Measurements from ENCODE around the gene COL3A1.

The COL3A1 gene

DNA sequence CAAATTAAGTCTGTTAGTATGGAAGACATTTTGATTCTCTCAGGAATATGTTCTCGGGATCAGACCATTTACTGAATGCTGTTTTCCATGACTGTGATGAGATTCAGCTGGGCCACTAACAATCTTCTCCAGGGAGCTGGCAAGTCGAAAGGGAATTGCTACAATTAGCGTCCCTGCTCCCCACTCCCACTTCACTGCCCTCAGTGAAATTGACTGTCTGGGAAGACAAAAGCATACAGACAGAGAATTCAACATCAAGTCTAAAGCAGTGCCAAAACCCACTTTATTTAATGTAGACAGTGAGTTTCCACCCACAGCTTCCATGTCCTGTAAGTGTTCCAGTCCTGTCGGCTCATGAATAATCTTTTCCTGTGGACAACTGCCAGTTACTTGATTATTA is 34.0 kb upstream of the COL3A1 start:
- no peak overlapping the region for H3K27ac ChIP-seq

GRCh38 chr2:188944442-188944841 is 29.7 kb upstream of the COL3A1 start:
- Histone ChIP-seq H3K9me3 (ENCODE audit: control insufficient read depth, low read length) (no peaks in the 10 kb centered on the region), H2AFZ (no peak overlapping the region), H3K27me3 (ENCODE audit: control insufficient read depth, insufficient read depth, low read length) (no peaks in the 10 kb centered on the region), H3K4me2 (ENCODE audit: low read length) (no peak overlapping the region), H3K27ac (no peak overlapping the region), H3K9ac (no peak overlapping the region), H3K4me3 (ENCODE audit: low read depth, low read length) (no peak overlapping the region), H3K36me3 (ENCODE audit: control insufficient read depth, insufficient read depth, low read length) (no peaks in the 10 kb centered on the region), H3K79me2 (no peaks in the 10 kb centered on the region), H3K4me1 (no peaks in the 10 kb centered on the region)
- no peak for TF ChIP-seq CTCF (IDR thresholded peaks at IDR 0.05)

More for the DNA sequence above, 34.0 kb upstream of the COL3A1 start:
- H3K27me3 ChIP-seq (ENCODE audit: control insufficient read depth, insufficient read depth, low read length), result no peaks in the 10 kb centered on the region
- no peak for TF ChIP-seq CTCF (IDR thresholded peaks at IDR 0.05)
- H3K79me2 ChIP-seq, result no peaks in the 10 kb centered on the region
- no peaks in the 10 kb centered on the region for H3K9me3 ChIP-seq (ENCODE audit: control insufficient read depth, low read length)
- no peaks in the 10 kb centered on the region for H3K36me3 ChIP-seq (ENCODE audit: control insufficient read depth, insufficient read depth, low read length)
- H2AFZ ChIP-seq, result no peak overlapping the region
- H3K4me1 ChIP-seq, result no peaks in the 10 kb centered on the region
- no peak overlapping the region for H3K4me2 ChIP-seq (ENCODE audit: low read length)
- H3K4me3 ChIP-seq (ENCODE audit: low read depth, low read length), result no peak overlapping the region
- H3K9ac ChIP-seq, result no peak overlapping the region

GRCh38 chr2:188949046-188949818 is 24.9 kb upstream of the COL3A1 start:
- H3K27me3 ChIP-seq (ENCODE audit: control insufficient read depth, insufficient read depth, low read length), result no peaks in the 10 kb centered on the region
- no peak for TF ChIP-seq CTCF (IDR thresholded peaks at IDR 0.05)
- no peak overlapping the region for H2AFZ ChIP-seq
- no peaks in the 10 kb centered on the region for H3K4me1 ChIP-seq
- no peaks in the 10 kb centered on the region for H3K9me3 ChIP-seq (ENCODE audit: control insufficient read depth, low read length)
- no peaks in the 10 kb centered on the region for H3K36me3 ChIP-seq (ENCODE audit: control insufficient read depth, insufficient read depth, low read length)
- H3K9ac ChIP-seq, result no peak overlapping the region
- no peaks in the 10 kb centered on the region for H3K79me2 ChIP-seq
- H3K4me2 ChIP-seq (ENCODE audit: low read length), result no peak overlapping the region
- H3K4me3 ChIP-seq (ENCODE audit: low read depth, low read length), result no peak overlapping the region
- H3K27ac ChIP-seq, result no peak overlapping the region

GRCh38 chr2:188952901-188953300 is 21.3 kb upstream of the COL3A1 start:
- Histone ChIP-seq H3K4me3 (ENCODE audit: low read depth, low read length) (no peak overlapping the region), H3K27me3 (ENCODE audit: control insufficient read depth, insufficient read depth, low read length) (no peaks in the 10 kb centered on the region), H3K9ac (no peak overlapping the region), H3K4me2 (ENCODE audit: low read length) (no peak overlapping the region), H3K9me3 (ENCODE audit: control insufficient read depth, low read length) (no peaks in the 10 kb centered on the region), H3K4me1 (no peaks in the 10 kb centered on the region), H2AFZ (no peak overlapping the region), H3K36me3 (ENCODE audit: control insufficient read depth, insufficient read depth, low read length) (no peaks in the 10 kb centered on the region), H3K79me2 (no peaks in the 10 kb centered on the region), H3K27ac (no peak overlapping the region)
- no peak for TF ChIP-seq CTCF (IDR thresholded peaks at IDR 0.05)

- TF ChIP-seq CTCF (IDR thresholded peaks at IDR 0.05), result no peak
- H3K27ac ChIP-seq, result no peak overlapping the region
Measured at GRCh38 chr2:188956290-188956689, 17.9 kb upstream of the COL3A1 start.

More at GRCh38 chr2:188956290-188956689, 17.9 kb upstream of the COL3A1 start:
- no peaks in the 10 kb centered on the region for H3K9me3 ChIP-seq (ENCODE audit: control insufficient read depth, low read length)
- H3K79me2 ChIP-seq, result no peaks in the 10 kb centered on the region
- H3K4me3 ChIP-seq (ENCODE audit: low read depth, low read length), result no peak overlapping the region
- H3K9ac ChIP-seq, result no peak overlapping the region
- no peaks in the 10 kb centered on the region for H3K27me3 ChIP-seq (ENCODE audit: control insufficient read depth, insufficient read depth, low read length)
- H3K4me2 ChIP-seq (ENCODE audit: low read length), result no peak overlapping the region
- H3K4me1 ChIP-seq, result no peaks in the 10 kb centered on the region
- no peaks in the 10 kb centered on the region for H3K36me3 ChIP-seq (ENCODE audit: control insufficient read depth, insufficient read depth, low read length)
- no peak overlapping the region for H2AFZ ChIP-seq

All from parathyroid adenoma (tissue), 2 donors.